ENCODE data around the gene FERMT3.

GRCh38 chr11:64198511-64198910, 8.0 kb upstream of the FERMT3 start:
- TF ChIP-seq CTCF (IDR thresholded peaks at IDR 0.05) (no peak), POLR2A (IDR thresholded peaks at IDR 0.05) (no peak)

Data from Peyer's patch (tissue), 4 donors.